ENCODE measurements around the gene CEP170.
"Not testable (repeated sequence)": the region's sequence is repeated elsewhere in the genome, so short reads cannot be mapped to it uniquely, and the experiment has no call there.

Gene CEP170

DNA sequence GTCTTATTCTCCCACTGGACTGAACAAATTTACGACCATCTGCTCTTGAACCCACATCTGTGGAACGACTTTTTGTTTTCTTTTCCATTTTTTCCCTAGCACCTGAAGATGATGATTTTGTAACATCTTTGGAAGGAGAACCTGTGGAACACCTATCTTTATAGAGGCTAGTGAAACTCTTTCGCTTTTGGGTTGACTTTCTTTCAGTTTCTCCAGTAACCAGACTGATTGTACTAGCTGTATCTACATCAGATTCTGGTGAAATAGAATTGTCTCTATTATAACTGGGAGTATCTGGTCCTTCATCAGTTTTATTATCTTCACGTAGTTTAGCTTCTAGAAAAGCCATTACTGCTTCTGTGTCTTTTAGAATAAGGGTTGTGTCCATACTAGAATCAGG lies 90.2 kb downstream of the CEP170 start:
- not testable (repeated sequence) for H3K36me3 ChIP-seq (ENCODE audit: control insufficient read depth, insufficient read depth, low read length); H3K4me2 ChIP-seq (ENCODE audit: low read length); H3K9ac ChIP-seq; H3K4me3 ChIP-seq (ENCODE audit: low read depth, low read length); H3K79me2 ChIP-seq; H3K27me3 ChIP-seq (ENCODE audit: control insufficient read depth, insufficient read depth, low read length); H3K27ac ChIP-seq; H3K4me1 ChIP-seq; H2AFZ ChIP-seq; H3K9me3 ChIP-seq (ENCODE audit: control insufficient read depth, low read length)

DNA sequence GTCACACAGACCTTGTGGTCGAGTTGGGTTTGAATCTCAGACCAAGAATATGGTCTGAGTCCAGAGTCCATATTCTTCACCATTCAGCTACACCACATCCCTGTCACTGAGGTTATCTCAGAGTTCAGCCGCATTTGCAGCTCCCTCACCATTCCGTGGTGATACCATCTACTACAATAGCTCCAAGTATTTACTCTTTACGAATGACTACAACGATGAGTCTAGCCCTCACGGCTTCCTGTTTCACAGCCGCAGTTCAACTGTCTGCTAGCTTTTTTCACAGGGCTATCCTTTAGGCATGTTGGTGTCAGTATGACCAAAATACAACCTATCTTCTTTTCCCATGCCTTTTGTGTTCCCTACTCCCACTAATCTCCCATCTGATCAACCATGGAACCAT lies 104.2 kb downstream of the CEP170 start:
- H3K4me1 ChIP-seq; H2AFZ ChIP-seq; H3K4me3 ChIP-seq (ENCODE audit: low read depth, low read length); H3K9ac ChIP-seq; H3K36me3 ChIP-seq (ENCODE audit: control insufficient read depth, insufficient read depth, low read length); H3K9me3 ChIP-seq (ENCODE audit: control insufficient read depth, low read length); H3K27me3 ChIP-seq (ENCODE audit: control insufficient read depth, insufficient read depth, low read length); H3K79me2 ChIP-seq; H3K27ac ChIP-seq; H3K4me2 ChIP-seq (ENCODE audit: low read length): not testable (repeated sequence)

DNA sequence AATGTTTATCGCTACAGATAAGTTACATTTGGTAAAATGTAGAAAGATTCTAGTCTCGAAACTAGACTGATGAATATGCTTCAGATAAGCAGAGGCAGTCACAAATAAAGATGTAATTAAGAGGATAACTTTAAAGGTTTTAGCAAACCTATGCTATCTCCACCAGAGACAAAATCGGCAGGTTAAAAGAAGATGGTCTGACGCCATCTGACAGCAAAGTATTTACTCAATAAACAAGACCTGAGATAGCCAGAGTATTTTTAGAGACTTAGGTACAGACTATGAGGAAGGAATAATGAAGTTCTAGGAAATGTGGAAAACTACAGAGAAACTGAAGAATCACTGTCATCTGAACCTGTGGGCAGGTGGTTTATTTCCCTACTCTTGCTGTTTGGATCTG lies 106.0 kb downstream of the CEP170 start:
- H3K9me3 ChIP-seq (ENCODE audit: control insufficient read depth, low read length); H2AFZ ChIP-seq; H3K4me3 ChIP-seq (ENCODE audit: low read depth, low read length); H3K27me3 ChIP-seq (ENCODE audit: control insufficient read depth, insufficient read depth, low read length); H3K27ac ChIP-seq; H3K4me2 ChIP-seq (ENCODE audit: low read length); H3K79me2 ChIP-seq; H3K9ac ChIP-seq; H3K36me3 ChIP-seq (ENCODE audit: control insufficient read depth, insufficient read depth, low read length); H3K4me1 ChIP-seq: not testable (repeated sequence)

DNA sequence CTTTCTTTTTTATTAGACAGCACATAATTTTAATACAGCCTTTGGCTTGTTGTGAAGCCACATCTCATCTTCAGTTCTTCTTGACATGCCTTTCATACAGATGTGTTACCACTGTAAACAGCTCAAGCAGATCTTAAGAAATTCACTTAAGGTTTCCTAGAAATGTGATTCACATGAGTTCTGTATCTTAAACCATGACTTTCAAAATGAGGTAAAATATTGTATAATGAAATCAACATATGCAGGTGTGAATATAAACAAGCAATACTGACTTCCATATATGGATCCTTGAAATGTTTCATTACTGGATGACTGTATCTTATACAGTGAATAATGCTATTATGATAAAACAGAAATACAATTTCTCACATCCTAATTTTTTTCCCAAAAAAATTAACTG lies 107.7 kb downstream of the CEP170 start:
- not testable (repeated sequence) for H2AFZ ChIP-seq; H3K9me3 ChIP-seq (ENCODE audit: control insufficient read depth, low read length); H3K9ac ChIP-seq; H3K27me3 ChIP-seq (ENCODE audit: control insufficient read depth, insufficient read depth, low read length); H3K4me3 ChIP-seq (ENCODE audit: low read depth, low read length); H3K27ac ChIP-seq; H3K36me3 ChIP-seq (ENCODE audit: control insufficient read depth, insufficient read depth, low read length); H3K4me1 ChIP-seq; H3K79me2 ChIP-seq; H3K4me2 ChIP-seq (ENCODE audit: low read length)

DNA sequence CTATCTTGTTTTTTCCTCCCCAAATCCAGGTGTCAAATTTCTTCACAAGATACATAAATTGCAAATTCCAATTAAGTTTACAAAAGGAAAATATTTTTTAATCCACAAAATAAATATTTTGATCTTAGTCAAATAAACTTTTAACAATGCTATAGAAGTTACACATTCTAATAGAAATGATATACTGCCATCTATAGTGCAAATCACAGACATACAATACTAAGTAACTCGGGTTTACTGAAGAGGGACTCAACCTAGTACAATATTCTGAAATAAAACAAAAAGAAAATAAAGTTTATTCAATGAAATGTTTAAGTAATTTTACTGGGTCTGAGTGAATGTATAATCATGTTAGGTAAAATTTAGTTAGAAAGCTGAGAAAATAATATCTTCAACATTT lies 114.6 kb downstream of the CEP170 start:
- H3K4me1 ChIP-seq; H3K79me2 ChIP-seq; H2AFZ ChIP-seq; H3K36me3 ChIP-seq (ENCODE audit: control insufficient read depth, insufficient read depth, low read length); H3K27ac ChIP-seq; H3K4me3 ChIP-seq (ENCODE audit: low read depth, low read length); H3K9ac ChIP-seq; H3K9me3 ChIP-seq (ENCODE audit: control insufficient read depth, low read length); H3K27me3 ChIP-seq (ENCODE audit: control insufficient read depth, insufficient read depth, low read length); H3K4me2 ChIP-seq (ENCODE audit: low read length): not testable (repeated sequence)

DNA sequence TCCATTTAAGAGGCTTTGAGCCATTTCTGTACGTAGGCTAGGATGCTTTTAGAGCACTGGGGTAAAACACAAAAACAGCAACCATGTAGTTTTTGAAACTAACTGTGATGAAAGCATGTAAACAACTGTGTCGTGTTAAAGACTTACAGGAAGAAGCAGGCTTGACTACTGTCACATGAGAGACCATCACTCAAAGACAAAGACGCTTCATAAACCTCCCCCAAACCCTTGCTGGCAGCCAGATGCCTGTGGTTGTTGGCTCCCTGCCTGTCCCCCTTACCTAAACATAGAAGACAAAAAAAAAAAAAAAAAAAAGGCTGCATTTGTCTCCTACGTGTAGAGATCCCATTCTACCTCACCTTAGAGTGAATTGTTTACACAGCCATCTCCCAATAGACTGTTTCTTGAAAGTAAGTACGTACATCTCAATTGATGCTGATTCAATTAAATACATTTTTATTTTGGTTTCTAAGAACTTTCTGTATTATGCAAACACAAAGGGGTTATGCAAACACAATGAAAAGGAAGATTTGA lies 132.1 kb downstream of the CEP170 start:
- not testable (repeated sequence) for H3K27ac ChIP-seq; H3K9ac ChIP-seq; H3K27me3 ChIP-seq (ENCODE audit: control insufficient read depth, insufficient read depth, low read length); H3K9me3 ChIP-seq (ENCODE audit: control insufficient read depth, low read length); H3K79me2 ChIP-seq; H3K36me3 ChIP-seq (ENCODE audit: control insufficient read depth, insufficient read depth, low read length); H3K4me3 ChIP-seq (ENCODE audit: low read depth, low read length); H3K4me1 ChIP-seq; H3K4me2 ChIP-seq (ENCODE audit: low read length); H2AFZ ChIP-seq

DNA sequence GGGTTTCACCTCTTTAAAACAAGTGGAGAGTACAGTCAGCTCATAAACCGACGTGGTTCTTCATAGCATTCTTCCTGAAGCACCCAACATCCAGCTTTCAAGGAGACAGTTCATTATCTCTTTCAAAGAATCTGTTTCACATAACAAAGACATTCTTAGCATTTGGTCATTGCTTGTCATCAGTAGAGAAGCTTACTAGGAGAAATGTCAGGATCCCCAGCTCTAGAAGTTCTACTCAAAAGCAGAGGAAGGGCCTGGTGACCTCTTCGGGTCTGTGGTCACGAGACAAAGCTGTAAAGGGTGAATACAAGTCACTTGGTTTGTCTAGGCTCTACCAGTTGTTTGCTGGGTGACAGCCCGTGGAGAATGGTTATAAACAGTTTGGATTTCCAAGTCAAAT lies 133.1 kb downstream of the CEP170 start:
- not testable (repeated sequence) for H3K36me3 ChIP-seq (ENCODE audit: control insufficient read depth, insufficient read depth, low read length); H3K27me3 ChIP-seq (ENCODE audit: control insufficient read depth, insufficient read depth, low read length); H3K9me3 ChIP-seq (ENCODE audit: control insufficient read depth, low read length); H3K27ac ChIP-seq; H3K4me1 ChIP-seq; H3K79me2 ChIP-seq; H2AFZ ChIP-seq; H3K9ac ChIP-seq; H3K4me3 ChIP-seq (ENCODE audit: low read depth, low read length); H3K4me2 ChIP-seq (ENCODE audit: low read length)

DNA sequence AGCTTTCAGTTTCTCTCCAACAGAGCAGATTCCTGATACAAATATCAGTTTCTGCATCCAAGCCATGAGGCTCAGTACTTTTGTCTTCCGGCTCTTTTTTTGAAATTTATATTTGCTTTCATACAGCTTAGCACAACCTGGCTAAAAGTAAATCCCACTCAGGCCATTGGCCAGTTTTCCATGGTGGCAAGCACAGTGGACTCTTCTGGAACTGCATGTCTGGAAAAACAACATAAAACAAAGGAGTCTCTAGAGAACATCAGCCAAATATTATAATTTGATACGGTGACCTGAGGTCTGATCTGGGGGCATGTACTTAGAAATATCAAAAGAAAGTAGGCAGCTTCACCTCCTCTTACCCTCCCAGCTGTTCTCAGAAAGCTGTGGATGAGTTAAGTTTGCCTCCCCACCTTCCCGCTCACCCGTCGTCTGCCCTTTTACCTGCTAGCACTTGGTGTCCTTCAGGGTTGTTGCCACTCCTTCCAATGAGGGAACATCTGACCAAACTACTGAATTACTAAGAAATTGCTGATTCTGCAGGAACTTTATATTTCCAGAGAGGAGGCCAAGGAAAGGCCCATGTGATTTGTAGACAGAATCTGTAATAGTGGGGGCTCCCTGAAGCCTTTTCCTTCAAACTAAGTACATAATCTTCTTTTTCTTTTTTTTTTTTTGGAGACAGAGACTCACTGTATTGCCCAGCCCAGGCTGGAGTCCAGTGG lies 136.3 kb downstream of the CEP170 start:
- not testable (repeated sequence) for H2AFZ ChIP-seq; H3K9me3 ChIP-seq (ENCODE audit: control insufficient read depth, low read length); H3K27me3 ChIP-seq (ENCODE audit: control insufficient read depth, insufficient read depth, low read length); H3K4me2 ChIP-seq (ENCODE audit: low read length); H3K79me2 ChIP-seq; H3K27ac ChIP-seq; H3K4me1 ChIP-seq; H3K36me3 ChIP-seq (ENCODE audit: control insufficient read depth, insufficient read depth, low read length); H3K4me3 ChIP-seq (ENCODE audit: low read depth, low read length); H3K9ac ChIP-seq

DNA sequence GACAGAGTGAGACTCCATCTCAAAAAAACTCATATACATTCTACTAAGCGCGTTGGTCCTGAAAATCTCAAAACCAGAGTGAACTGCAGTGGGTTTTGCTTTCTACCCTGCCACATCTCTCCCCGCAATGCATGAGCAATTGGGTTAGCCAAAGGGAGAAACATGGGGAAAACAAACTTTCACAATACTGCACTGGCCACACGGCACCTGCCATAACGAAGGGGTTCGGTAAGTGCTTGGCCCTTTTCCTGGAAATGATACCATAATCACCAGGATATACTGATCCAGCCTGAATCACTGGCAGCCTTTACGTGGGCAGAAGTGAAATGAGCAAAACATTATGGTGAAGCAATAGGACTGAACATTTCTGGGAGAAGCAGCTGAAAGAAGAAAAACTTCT lies 138.9 kb downstream of the CEP170 start:
- not testable (repeated sequence) for H3K9me3 ChIP-seq (ENCODE audit: control insufficient read depth, low read length); H3K36me3 ChIP-seq (ENCODE audit: control insufficient read depth, insufficient read depth, low read length); H3K27me3 ChIP-seq (ENCODE audit: control insufficient read depth, insufficient read depth, low read length); H3K9ac ChIP-seq; H3K4me2 ChIP-seq (ENCODE audit: low read length); H3K4me1 ChIP-seq; H3K4me3 ChIP-seq (ENCODE audit: low read depth, low read length); H2AFZ ChIP-seq; H3K27ac ChIP-seq; H3K79me2 ChIP-seq

DNA sequence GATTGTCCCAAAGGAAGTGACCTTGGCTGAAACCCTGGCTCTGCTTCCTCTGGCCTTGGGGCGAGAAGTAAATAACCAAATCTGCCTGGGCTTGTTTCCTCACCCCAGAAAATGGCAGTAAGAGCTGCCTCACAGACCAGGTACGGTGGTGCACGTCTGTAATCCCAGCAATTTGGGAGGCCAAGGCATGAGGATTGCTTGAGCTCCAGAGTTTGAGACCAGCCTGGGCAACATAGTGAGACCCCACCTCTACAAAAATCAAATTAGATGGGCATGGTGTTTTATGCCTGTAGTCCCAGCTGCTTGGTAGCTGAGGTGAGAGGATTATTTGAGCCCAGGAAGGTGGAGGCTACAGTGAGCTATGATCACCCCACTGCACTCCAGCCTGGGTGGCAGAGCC lies 140.3 kb downstream of the CEP170 start:
- not testable (repeated sequence) for H3K9me3 ChIP-seq (ENCODE audit: control insufficient read depth, low read length); H3K4me3 ChIP-seq (ENCODE audit: low read depth, low read length); H3K9ac ChIP-seq; H2AFZ ChIP-seq; H3K27me3 ChIP-seq (ENCODE audit: control insufficient read depth, insufficient read depth, low read length); H3K79me2 ChIP-seq; H3K27ac ChIP-seq; H3K36me3 ChIP-seq (ENCODE audit: control insufficient read depth, insufficient read depth, low read length); H3K4me1 ChIP-seq; H3K4me2 ChIP-seq (ENCODE audit: low read length)

DNA sequence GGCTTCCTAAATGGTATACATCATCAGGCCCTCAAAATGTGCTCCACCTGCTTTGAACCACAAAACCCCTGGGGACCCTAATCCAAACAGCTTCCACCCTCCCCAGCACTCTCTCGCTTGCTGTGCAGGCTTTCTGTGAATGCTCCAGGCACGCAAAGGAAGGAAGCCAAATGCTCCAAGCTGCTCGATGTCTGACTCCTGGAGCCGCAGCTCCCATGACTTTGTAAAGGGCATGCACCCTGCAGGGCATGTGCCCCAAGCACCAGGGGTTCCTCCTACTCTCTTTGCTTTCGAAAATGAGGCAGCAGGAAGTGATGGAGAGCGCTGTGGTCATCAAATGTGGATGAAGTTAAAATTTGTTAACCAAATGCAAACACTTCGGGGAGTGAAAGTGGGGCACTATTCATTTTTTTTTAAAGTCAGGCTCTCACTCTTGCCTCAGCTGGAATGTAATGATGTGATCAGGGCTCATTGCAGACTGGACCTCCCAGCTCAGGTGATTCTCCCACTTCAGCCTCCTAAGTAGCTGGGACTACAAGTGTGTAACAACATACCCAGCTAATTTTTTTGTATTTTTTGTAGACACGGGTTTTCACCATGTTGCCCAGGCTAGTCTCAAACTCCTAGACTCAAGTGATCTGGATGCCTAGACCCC lies 140.9 kb downstream of the CEP170 start:
- not testable (repeated sequence) for H3K4me1 ChIP-seq; H3K9me3 ChIP-seq (ENCODE audit: control insufficient read depth, low read length); H3K4me3 ChIP-seq (ENCODE audit: low read depth, low read length); H3K4me2 ChIP-seq (ENCODE audit: low read length); H2AFZ ChIP-seq; H3K27ac ChIP-seq; H3K36me3 ChIP-seq (ENCODE audit: control insufficient read depth, insufficient read depth, low read length); H3K27me3 ChIP-seq (ENCODE audit: control insufficient read depth, insufficient read depth, low read length); H3K79me2 ChIP-seq; H3K9ac ChIP-seq
